DMS53 (cell line): ENCODE measurements around the gene UQCRQ.
"Not testable (repeated sequence)": the region's sequence is repeated elsewhere in the genome, so short reads cannot be mapped to it uniquely, and the experiment has no call there.

Experiments used
- DNase-seq: peaks from one replicate; lab custom pipeline; 2025; lab: John Stamatoyannopoulos, UW

UQCRQ gene

DNA sequence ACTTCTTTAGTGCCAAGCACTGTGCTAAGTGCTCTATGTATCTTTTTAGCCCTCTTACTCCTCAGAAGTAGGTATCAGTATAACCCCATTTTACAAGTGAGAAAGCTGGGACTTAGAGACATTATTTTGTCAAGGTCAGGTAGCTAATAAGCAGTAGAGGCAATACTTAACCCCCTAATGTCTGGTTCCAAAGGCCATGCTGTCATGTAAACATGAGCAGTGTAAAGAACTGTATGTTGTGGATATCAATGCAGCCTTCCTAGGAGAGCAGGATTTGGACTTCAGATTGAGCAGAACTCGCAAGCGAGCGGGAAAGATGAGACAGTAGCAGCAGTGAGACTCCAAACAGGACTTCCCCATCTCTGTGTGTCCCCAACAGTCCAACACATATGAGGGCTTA lies 32.4 kb upstream of the UQCRQ start:
- DNase-seq = no peak

DNA sequence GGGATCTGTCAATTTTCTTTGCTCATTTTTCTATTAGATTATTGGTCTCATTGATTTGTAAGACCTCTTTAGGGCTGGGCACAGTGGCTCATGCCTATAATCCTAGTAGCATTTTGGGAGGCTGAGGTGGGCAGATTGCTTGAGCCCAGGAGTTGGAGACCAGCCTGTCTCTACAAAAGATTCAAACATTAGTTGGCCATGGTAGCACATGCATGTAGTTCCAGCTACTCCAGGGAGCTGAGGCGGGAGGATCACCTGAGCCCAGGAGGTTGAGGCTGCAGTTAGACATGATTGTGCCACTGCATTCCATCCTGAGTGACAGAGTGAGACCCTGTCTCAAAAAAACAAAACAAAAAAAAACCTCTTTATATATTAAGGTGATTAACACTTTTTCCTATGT lies 29.6 kb upstream of the UQCRQ start:
- DNase-seq = no peak

DNA sequence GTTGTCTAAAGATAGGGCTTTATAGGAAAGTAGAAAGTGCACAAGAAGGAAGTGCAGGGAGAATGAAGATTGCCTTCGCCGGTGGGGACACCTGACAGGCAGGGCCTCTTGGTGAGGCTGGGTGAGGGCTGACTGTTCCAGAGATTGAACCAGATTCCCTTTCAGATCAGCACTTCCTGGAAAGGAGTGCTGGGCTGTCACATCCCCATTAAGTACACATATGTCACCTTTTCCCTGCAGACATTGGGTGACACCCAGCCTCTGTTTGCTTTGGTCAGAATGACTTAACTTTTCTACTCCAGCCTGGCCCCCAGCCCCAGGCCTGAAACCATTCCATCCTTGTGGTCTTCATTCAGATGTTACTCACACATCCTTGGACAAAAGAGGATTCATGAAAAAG lies 28.6 kb upstream of the UQCRQ start:
- peak; percentile 73 for DNase-seq

DNA sequence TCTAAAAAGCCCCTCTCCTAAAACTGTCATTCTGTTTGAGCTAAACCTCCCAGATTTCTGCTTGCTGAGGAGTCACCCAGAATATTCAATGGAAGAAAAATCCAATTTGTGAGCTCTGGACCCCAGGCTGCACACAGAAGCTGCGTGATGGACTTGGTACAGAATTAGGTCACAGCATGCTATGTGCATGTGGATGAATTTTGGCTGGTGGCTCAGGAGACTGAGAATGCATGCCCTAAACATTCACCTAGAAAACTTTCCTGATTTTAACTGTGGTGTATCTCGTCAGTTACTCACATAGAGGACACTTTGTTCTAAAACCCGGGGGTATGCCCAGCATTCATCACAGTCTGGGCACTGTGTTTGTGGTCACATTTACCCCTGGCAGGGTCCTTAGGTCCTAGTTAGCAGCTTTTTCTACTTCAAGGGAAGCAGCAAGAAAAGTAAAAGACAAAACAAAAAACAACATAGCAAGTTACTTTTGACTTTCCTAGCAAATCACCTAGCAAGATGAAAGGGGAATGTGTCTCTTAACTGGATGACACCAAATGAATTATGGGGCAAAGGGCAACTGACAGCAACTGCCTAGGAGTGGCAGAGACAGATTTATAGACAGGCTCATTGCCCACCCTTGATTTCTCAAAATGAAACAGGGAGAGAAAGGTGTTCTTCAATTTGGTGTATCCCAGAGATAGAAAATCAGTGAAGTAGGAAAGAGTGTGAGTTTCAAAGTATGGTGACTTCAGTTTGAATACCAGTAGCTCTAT lies 27.7 kb upstream of the UQCRQ start:
- no peak for DNase-seq

DNA sequence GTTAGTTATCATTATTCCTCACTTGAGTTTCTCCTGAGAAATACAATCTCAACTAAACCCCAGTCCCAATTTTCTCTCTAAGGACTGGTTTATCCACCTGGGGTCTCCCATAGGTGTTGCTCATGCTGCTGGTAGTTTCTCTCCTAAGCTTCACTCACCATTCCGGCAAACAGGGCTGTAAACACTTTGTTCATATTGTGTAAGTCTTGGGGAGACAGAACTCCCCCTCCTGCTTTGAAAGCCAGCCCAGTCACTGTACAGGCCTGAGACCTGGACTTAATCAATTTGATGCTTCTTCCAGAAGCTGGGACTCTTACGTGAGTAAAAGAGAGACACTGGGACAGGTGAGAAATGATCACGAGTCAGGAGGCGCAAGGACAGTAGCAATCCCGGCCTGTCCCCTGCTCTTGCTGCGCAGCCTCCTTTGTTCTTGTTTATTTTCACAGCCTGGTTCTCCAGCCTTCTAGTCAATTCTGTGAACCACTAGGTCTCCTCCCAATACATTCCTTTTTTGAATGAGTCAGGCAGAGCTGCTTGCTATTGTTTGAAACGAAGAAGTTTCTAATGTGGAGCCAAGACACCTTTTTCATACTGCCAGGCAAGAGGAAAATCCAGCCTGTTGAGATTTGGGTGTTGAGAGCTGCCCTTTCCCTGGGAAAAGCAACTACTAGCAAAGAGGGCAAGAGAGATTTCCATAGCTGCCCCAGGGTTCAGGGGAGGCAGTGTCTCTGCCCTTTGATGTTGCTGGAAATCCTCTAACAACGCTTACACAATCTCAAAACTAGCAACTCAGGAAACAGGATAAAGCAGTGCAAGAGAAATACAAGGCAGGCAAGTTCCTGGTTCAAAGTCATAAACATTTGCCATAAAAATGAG lies 26.8 kb upstream of the UQCRQ start:
- DNase-seq = no peak

DNA sequence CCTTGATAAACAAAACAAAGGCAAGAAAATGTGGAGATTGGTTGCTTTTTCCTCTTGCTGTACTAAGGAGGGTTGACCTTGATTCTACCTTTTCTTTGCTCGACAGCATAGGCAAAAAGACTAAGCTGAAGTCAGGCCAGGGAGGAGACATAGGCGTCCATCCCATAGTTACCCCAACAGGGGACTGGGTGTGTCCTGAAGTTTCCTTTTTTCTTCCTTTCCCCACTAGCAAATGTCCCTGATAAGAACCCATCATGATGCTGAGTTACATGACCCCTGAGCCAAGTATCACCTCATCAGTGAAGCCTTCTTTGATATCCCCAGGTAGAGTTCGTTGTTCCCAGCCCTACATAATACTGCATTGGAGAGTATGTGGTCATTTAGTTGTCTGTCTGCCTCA lies 26.1 kb upstream of the UQCRQ start:
- no peak for DNase-seq

DNA sequence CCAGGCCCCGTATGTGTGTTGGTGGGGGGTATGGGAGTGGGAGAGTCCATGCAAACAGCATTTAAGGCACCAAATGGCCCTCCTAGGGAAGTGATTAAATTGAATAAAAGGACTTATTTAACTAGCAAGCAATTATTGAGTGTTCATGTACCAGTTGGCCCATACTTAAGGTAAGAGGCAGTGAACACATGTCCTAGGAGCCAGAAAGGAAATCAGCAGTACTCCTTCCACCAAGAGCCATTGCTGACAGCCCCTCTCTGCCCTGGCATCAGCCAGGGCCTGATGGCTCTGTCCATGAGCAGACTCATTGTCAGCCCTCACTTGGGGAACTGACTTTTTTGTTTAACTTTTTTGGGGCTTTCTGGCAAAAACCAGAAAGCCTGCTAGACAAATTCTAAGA lies 25.5 kb upstream of the UQCRQ start:
- no peak for DNase-seq

DNA sequence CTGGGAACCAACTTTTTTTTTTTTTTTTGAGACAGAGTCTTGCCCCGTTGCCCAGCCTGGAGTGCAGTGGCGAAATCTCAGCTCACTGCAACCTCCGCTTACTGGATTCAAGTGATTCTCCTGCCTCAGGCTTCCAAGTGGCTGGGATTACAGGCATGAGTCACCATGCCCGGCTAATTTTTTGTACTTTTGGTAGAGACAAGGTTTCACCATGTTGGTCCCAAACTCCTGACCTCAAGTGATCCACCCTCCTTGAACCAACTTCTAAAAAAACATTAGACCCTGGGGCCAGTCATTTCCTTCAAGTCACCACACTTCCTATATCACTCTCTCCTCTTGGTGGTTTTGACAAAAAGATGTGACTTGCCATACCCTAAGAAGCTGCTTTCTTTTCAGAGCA lies 25.1 kb upstream of the UQCRQ start:
- no peak for DNase-seq

DNA sequence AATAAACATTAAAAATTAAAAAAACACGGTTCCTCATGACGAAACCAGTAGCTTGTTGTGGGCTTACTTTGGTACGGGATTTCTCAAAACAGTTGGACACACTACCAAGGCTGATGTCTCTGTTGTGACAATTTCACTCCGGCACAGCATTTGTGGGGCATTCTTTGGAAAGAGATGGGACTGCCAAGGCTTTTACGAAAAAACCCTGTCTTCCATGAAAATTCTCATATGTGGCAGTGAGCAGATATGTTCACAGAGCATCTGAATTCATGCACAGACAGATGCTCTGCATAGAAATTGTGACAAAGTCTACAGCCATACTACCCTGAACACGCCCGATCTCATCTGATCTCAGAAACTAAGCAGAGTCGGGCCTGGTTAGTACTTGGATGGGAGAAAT lies 18.2 kb upstream of the UQCRQ start:
- DNase-seq = no peak

DNA sequence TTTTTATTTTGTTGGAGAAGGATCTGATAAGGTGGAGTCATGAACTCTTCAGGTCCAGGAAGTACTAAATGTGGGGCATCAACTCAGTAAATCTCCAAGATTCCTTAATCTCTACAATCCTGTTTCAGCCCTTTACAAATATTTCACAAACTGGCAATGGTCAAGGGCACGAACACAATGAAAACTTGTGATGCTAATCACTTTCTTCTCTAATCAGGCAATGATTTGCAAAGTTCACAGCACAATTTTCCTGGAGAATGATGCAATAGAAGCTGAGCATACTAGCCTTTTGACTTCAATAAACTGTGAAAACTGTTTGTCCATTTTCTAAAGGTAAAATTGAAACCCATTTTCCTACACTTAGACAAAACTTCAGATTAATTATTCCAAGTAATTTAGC lies 17.1 kb upstream of the UQCRQ start:
- DNase-seq = no peak

DNA sequence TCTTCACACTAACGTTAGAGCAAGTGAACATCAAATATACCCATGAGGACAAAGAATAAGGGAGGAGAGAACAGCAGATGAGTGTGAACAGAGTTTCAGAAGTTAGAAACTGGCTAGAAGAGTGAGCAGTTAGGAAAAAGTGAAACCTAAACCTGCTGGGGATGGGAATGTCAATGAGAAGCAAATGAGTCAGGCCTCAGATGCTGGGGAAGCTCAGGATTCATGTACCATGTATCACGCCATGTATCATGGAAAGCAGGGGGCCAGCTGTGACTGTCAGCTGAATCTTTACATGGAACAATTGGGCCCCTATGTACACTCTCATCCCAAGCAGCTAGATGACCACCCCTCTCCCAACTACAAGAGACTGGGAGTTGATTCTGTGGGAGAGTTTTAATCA lies 16.4 kb upstream of the UQCRQ start:
- no peak for DNase-seq

DNA sequence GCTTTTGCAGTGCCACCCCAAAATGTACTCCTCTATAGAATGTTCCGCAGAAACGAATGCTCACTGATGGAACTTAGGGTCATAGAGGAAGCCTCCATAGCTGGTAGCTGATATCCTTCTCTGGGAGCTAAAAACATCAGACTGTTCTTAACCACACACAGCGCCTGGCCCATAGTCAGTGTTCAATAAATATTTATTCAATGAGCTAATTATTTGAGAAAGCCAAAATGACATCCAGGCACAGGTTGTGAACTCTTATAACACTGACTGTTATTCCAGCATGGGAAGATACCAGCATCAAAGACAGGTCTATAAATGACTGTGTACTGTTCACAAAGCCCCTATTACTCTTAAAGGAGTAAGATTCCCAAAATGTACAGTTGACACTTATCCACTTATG lies 13.1 kb upstream of the UQCRQ start:
- peak; percentile 63 for DNase-seq

DNA sequence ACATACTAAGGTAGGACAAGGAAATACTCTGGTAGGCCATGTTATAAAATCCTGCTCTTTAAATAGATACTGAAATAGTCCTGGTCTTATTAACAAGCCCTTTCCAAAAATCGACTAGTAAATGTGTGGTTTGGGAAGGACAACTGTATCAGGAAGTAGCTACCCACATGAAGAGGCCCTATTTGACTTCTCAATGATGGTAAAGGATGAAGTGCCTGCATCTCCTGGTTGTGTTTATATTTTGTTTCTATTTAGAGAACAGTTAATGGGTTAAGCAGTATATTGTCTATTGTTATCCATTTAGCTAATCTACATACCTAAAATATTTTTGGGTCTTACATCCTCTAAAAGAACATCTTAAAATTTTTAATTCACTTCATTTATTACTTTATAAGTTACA lies 12.7 kb upstream of the UQCRQ start:
- peak; percentile 47 for DNase-seq

DNA sequence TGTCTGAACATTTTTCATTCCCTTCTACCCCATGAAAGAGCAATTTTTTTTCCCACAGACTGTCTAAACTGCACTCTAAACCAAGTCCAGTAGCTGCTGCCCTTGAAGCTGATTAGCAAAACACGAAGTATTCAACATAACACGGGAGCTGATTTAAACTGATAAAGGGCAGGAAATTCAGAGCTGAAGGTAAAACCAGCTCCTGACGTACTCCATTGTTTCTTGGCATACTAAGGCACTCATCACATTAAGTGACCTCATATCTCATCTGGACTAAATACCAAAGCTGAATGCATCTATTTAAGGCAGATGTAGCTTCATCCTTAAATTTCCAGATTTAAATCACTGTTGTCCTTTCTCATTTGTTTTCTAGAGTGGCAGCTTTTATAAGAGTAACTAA lies 12.1 kb upstream of the UQCRQ start:
- no peak for DNase-seq

DNA sequence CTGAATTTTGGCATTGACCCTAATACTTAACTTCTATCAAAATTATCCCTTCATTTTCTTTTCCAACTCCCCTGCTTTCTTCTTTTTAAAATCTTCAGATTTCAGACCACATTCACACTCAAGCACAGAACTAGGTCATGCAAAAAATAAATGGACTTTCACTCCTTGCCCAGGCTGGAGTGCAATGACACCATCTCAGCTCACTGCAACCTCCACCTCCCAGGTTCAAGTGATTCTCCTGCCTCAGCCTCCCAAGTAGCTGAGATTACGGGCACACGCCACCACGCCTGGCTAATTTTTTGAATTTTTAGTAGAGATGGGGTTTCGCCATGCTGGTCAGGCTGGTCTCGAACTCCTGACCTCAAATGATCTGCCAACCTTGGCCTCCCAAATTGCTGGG lies 11.4 kb upstream of the UQCRQ start:
- DNase-seq = not testable (repeated sequence)

DNA sequence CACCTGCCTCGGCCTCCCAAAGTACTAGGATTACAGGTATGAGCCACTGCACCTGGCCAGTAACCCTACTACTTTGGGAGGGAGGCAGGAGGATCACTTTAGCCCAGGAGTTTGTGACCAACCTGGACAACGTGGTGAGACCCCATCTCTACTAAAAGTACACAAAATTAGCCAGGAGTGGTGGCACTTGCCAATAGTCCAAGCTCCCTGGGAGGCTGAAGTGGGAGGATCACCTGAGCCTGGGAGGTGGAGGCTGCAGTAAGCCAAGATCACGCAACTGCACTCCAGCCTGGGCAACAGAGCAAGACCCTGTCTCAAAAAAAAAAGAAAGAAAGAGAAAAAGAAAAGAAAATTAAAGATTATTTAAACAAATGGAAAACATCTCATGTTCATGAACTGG lies 10.4 kb upstream of the UQCRQ start:
- DNase-seq = no peak

DNA sequence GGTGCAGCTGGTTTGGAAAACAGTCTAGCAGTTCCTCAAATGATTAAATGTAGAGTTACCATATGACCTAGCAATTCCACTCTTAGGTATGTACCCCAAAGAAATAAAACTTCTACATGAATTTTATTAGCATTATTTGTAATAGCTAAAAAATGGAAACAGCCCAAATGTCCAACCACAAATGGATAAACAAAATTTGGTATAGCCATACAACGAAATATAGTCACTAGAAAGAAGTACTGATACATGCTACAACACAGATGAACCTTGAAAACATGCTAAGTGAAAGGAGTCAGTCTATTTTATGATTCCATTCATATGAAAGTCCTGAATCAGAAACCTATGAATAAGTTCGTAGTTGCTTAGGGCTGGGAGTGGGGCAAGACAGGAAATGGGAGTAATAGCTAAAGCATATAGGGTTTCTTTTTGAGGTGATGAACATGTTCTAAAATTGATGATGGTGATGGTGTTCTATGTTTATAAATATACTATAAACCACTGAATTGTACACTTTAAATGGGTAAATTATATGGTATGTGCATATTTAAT lies 6.5 kb upstream of the UQCRQ start:
- no peak for DNase-seq

DNA sequence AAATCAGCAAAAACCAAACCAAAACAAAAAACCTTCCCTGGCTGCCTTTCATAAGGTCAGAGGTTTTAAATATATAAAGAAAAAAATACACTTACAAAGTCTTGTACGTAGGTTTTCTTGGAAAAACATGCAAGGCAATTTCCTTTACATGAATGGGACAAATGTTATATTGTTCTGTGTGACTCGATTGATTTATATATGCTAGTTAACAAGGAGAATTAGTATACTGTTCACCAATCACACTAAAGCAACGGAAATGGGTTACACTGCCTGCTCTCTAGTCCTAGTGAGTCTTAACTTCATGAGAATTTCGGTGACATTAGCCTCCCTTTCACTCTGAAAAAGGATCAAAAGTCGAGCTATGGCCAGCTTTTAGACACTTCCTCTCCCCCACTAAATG lies 5.7 kb upstream of the UQCRQ start:
- DNase-seq = no peak

DNA sequence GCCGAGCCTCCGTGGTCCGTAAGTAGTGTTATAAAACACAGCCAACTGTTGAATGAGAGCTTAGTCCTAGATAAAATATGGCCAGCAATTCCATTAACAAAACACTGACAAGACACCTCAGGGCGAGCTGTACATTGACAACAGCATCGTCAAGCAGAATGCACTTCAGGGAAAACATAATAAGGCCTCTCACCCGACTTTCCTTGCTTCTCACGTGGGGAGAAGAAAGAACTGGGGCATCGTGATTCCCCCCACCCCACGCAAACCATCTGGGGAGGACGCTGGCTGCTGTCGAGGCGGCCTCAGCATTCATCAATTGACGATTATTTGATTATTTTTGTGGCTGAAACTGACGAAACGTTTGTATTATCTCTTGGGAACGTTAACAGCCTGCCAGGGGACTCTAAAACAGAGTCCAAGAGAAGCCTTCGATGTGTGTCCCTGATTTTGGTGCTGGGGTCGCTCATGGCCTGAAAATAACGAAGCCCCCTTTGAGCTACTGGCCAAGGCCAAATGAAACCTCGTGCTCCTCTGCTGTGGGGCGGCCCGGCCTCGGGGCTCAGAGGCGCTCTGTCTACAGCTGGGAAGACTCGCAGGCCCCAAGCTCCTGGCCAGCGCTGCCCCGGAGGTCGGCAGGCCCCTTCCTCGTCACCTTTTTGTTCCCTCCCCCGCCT lies 637 bp upstream of the UQCRQ start:
- DNase-seq = peak; percentile 56

DNA sequence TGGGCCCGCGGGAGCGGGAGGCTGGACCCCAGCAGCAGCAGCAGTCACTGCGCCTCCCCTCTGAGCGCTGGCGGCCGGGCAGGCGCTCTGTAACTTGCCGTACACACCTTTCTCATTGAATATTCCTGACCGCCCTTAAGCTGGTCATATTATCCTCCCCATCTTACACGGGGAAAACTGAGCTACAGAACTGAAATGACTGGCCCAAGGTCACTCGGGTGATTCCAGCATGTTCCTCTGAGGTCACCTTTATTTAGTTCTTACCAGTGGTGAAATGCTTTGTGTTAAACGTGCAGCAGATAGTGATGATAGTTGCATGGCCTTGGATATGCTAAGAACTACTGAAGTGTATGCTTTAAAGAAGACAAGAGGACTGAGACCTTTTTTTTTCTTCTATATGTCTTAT lies 607 bp downstream of the UQCRQ start:
- no peak for DNase-seq

DNA sequence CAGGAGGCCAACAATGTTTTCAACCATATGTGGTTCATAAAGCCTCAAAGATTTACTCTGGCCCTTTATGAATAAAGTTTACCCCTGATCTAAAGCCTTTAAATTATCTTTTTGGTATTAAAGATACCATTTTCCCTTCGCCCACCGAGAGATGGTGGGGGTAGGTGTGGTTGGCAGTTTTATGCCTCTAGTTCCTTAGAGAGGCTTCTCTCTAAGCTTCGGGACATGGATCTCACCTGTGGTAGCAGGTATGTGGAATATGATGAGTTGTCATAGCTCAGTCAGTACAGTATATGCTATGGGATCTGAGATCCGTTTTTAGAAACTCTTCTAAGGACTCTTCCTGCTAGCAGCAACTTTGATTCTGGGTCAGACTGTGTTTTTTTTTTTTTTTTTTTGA lies 2.3 kb downstream of the UQCRQ start:
- DNase-seq = no peak

DNA sequence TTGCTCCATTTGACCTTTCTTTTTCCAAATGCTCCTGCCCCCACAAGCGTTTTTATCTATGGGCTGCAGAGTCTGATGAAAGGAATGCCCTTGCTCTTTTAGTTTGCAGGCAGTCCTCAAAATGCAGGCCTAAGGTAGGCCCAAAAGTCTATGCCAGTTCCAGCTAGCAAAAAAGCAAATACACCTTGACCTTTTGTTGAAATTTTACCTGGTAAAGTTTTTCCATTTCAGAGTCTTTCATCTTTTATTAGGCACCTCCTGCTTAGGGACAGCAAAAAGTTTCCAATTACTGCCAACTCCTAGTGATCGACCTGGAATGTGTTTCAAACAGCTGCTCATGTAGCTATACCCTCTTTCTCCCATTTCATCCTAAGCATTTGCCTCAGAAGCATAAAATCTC lies 4.4 kb downstream of the UQCRQ start:
- no peak for DNase-seq
